ENCODE results near the gene PHKA2. TPM values are rescaled to one million over a fixed set of nuclear protein-coding genes. Genes with fewer than 3 reads are reported as not detected.
A peak's percentile ranks its signal among the peaks of the same experiment; 100 is the strongest.

PHKA2 gene
- total RNA-seq, 4 donors from 2014 or later, result 18.0 to 32.7 (median 26.6) TPM

DNA sequence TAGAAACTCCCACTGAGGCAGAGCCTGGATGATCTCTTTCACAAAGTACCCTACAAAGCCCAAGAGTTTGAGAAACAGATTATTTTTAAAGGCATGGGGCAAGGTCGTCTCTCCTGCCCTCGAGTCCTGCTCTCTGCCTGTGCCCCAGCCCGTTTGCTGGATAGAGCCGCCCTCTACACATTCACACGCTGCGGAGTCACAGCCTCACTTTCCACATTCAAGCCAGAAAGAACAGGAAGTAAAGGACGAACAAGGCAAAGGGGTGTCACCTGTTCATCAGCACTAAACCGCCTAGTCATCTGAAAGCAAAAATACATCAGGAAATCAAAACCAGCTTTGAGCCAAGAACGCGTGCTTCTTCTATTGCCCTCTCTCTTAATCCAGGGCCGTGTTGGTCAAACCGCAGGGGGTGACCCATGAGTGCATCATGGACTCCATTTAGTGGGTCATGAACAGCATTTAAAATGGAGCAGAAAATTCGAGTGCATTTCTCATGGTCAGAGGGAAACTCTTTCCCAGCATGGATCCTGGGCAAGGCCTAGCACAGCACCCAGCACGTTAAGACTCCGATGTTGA, 83.4 kb downstream of the PHKA2 start:
- Histone ChIP-seq H3K4me3 (no peak overlapping the region), H3K9me3 (no peaks in the 10 kb centered on the region), H3K27ac (no peak overlapping the region), H3K4me1 (peaks cover 0 to 8% (median 3%) of the 10 kb centered on the region in 4 donors), H3K36me3 (peaks cover 0 to 41% (median 0%) of the 10 kb centered on the region in 3 donors), H3K27me3 (no peaks in the 10 kb centered on the region)
- no peak for DNase-seq (ENCODE audit: low spot score in 2 of 2)
- TF ChIP-seq, protein P1, sequence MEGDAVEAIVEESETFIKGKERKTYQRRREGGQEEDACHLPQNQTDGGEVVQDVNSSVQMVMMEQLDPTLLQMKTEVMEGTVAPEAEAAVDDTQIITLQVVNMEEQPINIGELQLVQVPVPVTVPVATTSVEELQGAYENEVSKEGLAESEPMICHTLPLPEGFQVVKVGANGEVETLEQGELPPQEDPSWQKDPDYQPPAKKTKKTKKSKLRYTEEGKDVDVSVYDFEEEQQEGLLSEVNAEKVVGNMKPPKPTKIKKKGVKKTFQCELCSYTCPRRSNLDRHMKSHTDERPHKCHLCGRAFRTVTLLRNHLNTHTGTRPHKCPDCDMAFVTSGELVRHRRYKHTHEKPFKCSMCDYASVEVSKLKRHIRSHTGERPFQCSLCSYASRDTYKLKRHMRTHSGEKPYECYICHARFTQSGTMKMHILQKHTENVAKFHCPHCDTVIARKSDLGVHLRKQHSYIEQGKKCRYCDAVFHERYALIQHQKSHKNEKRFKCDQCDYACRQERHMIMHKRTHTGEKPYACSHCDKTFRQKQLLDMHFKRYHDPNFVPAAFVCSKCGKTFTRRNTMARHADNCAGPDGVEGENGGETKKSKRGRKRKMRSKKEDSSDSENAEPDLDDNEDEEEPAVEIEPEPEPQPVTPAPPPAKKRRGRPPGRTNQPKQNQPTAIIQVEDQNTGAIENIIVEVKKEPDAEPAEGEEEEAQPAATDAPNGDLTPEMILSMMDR (IDR thresholded peaks at IDR 0.05), result no peak
- TF ChIP-seq POLR2A (IDR thresholded peaks at IDR 0.05), result no peak
- no peak for TF ChIP-seq EP300 (IDR thresholded peaks at IDR 0.05)
- WGBS, 2 donors, result 79 to 83% methylated on average over 15 of the region's 15 CpGs

DNA sequence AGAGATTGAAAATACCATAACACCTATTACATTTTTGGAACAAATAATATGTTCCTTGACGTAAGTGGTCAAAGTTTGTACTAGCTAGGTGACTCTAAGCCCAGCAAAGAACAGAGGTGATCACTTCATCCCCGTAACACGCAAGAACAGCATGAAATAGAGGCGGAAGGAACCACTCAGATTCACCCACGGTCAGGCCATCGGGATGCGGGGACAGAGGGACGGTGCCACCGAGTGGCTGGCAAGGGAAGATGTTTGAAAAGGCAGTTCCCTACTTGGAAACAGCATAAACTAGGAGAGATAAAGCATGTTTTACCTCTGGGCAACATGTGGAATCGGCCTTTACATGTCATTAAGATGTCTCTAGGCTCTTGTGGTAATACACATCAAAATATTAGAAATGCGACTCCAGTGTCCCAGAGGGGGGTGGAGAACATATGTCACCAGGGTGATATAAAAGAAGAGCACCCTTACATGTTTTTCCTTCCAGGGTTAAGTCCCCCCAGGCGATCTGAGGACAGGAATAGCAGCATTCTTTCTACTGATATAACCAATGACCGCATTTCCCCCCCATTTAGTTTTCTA, 84.0 kb downstream of the PHKA2 start:
- Histone ChIP-seq H3K4me3 (no peak overlapping the region), H3K27me3 (no peaks in the 10 kb centered on the region), H3K4me1 (peaks cover 0 to 8% (median 3%) of the 10 kb centered on the region in 4 donors), H3K27ac (no peak overlapping the region), H3K36me3 (peaks cover 0 to 35% (median 0%) of the 10 kb centered on the region in 3 donors), H3K9me3 (no peaks in the 10 kb centered on the region)
- TF ChIP-seq POLR2A (IDR thresholded peaks at IDR 0.05) (no peak), EP300 (IDR thresholded peaks at IDR 0.05) (no peak)
- TF ChIP-seq, protein P1 (IDR thresholded peaks at IDR 0.05), result peak in 1 of 5 experiments; percentile 12
- 69 to 82% methylated on average over 13 of the region's 13 CpGs for WGBS, 2 donors
- no peak for DNase-seq (ENCODE audit: low spot score in 2 of 2)

DNA sequence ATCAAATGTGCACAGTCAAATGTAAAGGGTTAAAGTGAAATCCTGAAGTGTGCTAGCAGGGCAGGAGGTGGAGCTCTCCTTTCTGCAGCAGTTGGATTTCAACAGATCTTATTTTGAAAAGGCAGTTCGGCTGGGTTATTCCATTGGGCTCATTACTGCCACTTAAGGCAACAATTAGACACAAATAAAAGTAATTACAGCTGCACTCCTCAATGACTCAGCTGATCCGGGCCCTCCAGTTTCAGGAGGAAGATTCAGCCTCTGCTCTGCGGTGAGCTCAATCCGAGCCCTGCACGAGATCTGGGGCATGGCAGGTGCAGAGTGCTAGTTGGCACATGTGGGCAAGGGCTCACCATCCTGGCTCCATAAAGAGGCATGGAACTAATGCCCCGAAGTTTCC, 85.4 kb downstream of the PHKA2 start:
- 68 to 78% methylated on average over 4 to 6 of the region's 6 CpGs for WGBS, 2 donors
- H3K9me3 ChIP-seq, result no peaks in the 10 kb centered on the region
- no peak for TF ChIP-seq POLR2A (IDR thresholded peaks at IDR 0.05)
- no peak for TF ChIP-seq EP300 (IDR thresholded peaks at IDR 0.05)
- TF ChIP-seq, protein P1 (IDR thresholded peaks at IDR 0.05), result no peak

DNA sequence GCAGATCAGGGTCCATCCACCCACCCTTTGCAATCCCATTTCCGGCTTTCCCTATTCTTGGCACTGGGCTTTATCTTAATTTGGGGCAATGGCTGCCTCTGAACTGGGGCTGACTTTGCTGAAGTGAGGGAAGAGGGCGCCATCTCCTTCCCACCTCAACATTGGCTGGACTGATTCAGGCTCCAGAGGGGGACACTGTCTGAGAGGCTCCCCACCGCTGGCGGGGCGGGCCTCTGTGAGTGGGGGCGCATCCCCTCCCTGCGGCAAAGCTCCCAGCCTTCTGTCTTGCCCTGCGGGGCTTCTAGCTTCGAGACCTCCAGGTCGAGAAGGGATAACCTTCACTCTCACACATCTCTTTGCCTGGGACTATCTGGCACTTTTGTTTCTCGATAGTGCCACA, 85.8 kb downstream of the PHKA2 start:
- DNase-seq (ENCODE audit: low spot score in 2 of 2), result no peak
- H3K9me3 ChIP-seq, result no peaks in the 10 kb centered on the region
- H3K27me3 ChIP-seq, result no peaks in the 10 kb centered on the region
- no peak for TF ChIP-seq POLR2A (IDR thresholded peaks at IDR 0.05)
- TF ChIP-seq, protein P1 (IDR thresholded peaks at IDR 0.05), result no peak
- TF ChIP-seq EP300 (IDR thresholded peaks at IDR 0.05), result no peak
- H3K36me3 ChIP-seq, result peaks cover 0 to 29% (median 0%) of the 10 kb centered on the region in 3 donors
- H3K4me3 ChIP-seq, result no peak overlapping the region
- peaks cover 0 to 8% (median 3%) of the 10 kb centered on the region in 4 donors for H3K4me1 ChIP-seq
- no peak overlapping the region for H3K27ac ChIP-seq
- 88 to 91% methylated on average over 10 to 11 of the region's 11 CpGs for WGBS, 2 donors

More for the DNA sequence above, 85.4 kb downstream of the PHKA2 start:
- Histone ChIP-seq H3K4me1 (peaks cover 0 to 8% (median 3%) of the 10 kb centered on the region in 4 donors), H3K27me3 (no peaks in the 10 kb centered on the region), H3K4me3 (no peak overlapping the region), H3K36me3 (peaks cover 0 to 33% (median 0%) of the 10 kb centered on the region in 3 donors), H3K27ac (no peak overlapping the region)
- no peak for DNase-seq (ENCODE audit: low spot score in 2 of 2)

DNA sequence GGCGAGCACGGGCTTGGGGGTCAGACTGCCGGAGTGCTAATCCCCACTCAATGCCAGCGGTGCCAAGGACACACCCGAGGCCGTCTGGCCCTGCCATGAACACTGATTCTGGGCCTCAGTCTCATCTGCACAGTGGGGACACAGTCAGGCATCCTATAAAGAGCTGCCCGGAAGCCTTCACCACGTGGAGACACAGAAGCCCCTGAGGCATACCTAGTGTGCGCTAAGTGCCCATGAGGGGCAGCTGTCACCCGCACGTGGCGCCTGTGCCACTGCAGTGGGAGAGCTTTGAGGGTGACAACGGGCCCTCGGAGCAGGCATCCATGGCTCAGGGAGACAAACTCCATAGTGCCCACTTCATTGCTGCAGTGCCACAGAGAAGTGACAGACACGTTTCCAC, 86.3 kb downstream of the PHKA2 start:
- peaks cover 0 to 28% (median 0%) of the 10 kb centered on the region in 3 donors for H3K36me3 ChIP-seq
- DNase-seq (ENCODE audit: low spot score in 2 of 2), result no peak
- H3K9me3 ChIP-seq, result no peaks in the 10 kb centered on the region
- no peak for TF ChIP-seq EP300 (IDR thresholded peaks at IDR 0.05)
- TF ChIP-seq, protein P1 (IDR thresholded peaks at IDR 0.05), result no peak
- TF ChIP-seq POLR2A (IDR thresholded peaks at IDR 0.05), result no peak
- no peak overlapping the region for H3K27ac ChIP-seq
- H3K4me1 ChIP-seq, result peaks cover 0 to 8% (median 3%) of the 10 kb centered on the region in 4 donors
- WGBS, 2 donors, result 90 to 97% methylated on average over 6 to 15 of the region's 15 CpGs
- H3K27me3 ChIP-seq, result no peaks in the 10 kb centered on the region
- H3K4me3 ChIP-seq, result no peak overlapping the region
